Fibroblast of skin of abdomen (primary cell): ENCODE data around the gene DDHD1.
"Not testable (repeated sequence)": the region's sequence is repeated elsewhere in the genome, so short reads cannot be mapped to it uniquely, and the experiment has no call there.

Experiments used
- DNase-seq: peaks from one replicate; pipeline ENCODE4 v3.0.0-alpha.2; 2013

Gene DDHD1

GRCh38 chr14:53106768-53107167, 46.4 kb downstream of the DDHD1 start:
- no peak for DNase-seq

GRCh38 chr14:53103636-53104340, 49.3 kb downstream of the DDHD1 start:
- DNase-seq: no peak

GRCh38 chr14:53093206-53093605, 59.9 kb downstream of the DDHD1 start:
- DNase-seq: peak; percentile 66

DNA sequence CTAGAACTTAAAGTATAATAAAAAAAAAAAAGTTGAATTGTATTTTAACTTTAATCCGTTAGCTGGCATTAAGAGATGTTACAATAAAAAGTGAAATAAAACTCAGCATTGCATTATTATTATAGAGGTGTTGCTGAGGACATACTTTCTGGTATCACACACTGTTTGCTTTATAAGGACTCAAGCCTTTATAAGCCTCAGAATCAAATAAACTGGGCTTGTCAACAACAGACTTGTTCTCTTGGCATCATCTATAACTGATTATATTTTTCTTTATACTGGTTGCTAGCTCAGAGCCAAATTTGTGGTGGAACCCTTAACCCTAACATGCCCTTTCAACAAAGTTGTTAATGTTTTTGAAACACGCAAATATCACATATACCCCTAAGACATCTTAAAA, 62.3 kb downstream of the DDHD1 start:
- DNase-seq: no peak

DNA sequence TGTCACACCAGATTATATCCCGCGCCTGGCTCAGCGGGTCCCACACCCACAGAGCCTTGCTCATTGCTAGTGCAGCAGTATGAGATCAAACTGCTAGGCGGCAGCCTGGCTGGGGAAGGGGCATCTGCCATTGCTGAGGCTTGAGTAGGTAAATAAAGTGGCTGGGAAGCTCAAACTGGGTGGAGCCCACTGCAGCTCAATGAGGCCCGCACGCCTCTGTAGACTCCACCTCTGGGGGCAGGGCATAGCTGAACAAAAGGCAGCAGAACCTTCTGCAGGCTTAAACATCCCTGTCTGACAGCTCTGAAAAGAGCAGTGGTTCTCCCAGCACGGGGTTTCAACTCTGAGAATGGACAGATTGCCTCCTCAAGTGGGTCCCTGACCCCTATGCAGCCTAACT, 68.2 kb downstream of the DDHD1 start:
- DNase-seq: not testable (repeated sequence)

DNA sequence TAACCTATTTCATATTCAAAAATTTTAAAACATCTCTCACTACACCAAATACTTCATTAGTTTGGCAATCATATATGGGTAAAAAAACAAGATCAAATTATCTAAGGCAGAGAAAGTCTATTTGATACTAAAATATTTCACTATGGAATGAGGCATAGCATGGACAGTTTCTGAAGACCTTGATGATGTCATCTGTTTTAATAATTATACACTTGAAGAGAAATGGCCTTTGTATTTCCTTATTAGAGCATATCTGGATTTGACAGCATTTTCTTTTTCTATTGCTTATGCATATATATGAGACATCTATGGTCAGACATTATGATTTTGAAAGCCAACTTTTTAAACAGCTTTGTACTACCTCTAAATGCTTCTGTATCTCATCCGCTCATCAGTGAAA, 88.6 kb downstream of the DDHD1 start:
- DNase-seq: no peak

DNA sequence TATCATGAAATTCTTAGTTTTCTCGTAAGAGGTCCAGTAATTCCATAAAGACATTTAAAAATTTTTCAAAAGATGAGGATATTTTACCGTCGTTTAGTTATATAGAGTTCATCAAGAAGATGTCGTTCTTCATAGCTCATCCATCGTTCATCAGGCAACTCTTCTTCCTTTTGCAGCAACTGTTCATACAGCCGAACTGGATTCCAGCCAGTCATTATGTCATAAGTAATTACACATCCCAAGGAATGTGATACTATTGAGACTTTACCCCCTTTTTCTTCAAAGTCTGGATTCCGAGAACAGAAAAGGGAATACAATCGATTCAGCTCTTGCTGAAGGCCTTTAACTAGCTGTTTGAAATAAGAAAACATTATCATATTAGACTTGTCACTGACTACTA, 90.3 kb downstream of the DDHD1 start:
- DNase-seq: peak; percentile 71

GRCh38 chr14:53060046-53060445, 93.1 kb downstream of the DDHD1 start:
- no peak for DNase-seq

DNA sequence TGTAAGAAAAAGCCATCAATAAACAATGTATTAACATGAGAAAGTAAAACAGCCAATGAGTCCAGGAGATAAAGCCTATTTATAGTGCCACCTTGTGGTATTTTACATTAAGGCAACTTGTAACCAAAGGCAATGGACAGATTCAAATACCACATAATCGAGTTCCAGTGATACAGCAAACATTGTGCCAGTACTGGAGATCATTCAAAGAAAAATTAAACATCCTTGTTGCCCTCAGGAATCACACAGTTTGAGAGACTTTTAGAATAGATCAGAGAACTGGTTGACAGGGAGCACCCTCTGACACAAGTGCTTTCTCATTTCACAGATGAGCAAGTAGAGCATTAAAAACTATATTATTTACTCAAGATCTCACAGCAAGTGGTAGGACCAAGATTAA, 98.1 kb downstream of the DDHD1 start:
- DNase-seq: peak; percentile 57

DNA sequence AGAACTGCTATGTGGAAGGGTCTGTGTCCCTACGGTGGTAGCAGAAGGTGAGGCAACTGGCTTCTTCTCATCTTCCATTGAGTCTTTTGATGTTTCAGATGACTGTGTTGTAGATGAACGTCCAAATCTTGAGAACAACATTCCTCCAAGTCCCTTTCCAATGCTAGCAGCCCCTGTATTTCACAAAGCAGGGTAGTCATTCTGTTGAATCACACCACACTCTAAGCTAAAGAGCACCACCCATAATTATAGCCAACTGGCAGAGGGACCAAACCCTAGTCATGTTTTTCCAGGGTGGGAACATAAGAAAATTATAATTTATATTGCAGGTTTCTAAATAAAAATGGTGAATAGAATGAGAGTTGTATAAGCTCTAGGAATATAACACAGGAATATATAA, 98.7 kb downstream of the DDHD1 start:
- peak; percentile 40 for DNase-seq

DNA sequence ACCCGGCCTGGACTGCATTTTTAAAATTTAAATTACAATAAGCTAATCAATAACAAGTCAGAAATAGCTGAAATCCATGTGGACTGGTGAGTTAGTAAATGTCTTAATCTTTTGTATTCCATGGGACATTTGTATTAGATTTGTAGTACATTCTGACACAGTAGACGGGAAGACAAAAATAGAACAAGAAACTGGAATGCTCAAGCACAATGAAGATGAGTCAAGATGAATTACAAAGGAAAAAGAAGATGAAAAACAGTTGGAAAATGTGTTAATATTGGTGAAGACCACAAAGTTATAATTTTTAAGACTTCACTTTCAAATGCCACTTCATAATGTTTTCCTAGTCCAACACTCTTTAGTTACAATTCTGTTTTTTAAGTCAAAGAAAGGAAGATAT, 104.5 kb downstream of the DDHD1 start:
- peak; percentile 43 for DNase-seq

GRCh38 chr14:53047307-53048069, 105.6 kb downstream of the DDHD1 start:
- DNase-seq: peak; percentile 35

DNA sequence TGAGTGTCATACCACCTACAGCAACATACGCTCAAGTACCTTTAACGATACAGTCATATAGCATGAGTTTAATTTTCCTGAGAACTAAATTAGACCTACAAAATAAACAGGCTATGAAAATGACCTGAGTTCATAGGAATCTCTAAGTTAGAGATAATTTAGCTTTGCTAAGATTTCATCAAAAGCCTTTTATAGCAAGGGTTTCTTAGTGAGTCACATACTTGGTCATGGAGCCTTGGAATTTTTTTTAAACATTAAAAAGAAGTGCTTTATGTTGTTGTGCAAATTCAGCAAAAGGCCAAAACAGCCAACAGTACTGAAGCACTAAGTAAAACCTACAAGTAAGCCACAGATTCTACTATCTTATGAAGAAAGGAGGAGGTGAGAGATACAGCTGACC, 108.6 kb downstream of the DDHD1 start:
- DNase-seq: peak; percentile 74

DNA sequence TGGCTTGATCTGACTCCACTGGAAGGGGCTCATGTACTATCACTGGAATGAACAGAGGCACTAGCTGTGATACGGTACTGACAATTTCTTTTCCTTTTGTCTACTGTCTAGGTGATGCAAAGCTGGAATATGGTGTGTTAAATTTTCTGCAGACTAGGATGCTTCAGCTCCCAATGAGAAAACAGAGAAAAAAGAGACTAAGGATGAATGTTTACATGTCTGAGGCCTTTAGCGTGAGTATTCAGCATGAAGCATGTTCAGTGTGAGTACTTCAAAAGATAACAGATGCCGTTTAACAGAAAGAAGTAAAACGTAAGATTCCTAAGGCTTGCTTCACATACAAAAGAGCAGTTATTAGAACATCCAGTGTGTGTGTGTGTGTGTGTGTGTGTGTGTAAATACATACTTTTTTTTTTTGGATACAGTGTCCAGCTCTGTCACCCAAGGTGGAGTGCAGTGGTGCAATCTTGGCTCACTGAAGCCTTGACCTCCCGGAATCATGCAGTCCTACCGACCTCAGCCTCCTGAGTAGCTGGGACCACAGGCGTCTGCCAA, 110.0 kb downstream of the DDHD1 start:
- DNase-seq: no peak

GRCh38 chr14:53042480-53042879, 110.6 kb downstream of the DDHD1 start:
- no peak for DNase-seq

DNA sequence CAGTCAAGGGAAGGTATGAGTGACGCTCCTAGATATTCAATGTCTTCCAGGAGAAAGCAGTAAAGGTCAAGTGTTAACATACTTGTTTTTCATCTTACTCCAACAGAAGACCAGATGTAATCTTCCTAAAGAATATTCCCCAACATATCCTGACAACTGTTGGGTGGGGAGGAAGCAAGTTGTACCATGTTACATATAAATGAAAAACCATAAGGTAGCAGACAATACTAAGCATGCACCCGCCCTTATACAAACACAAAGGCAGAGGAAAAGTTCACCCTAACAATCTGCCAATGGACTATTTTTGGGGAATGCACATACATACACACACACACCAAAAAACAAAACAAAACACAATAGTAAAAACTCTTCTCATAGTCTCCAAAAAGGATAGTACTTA, 112.1 kb downstream of the DDHD1 start:
- no peak for DNase-seq

- DNase-seq: no peak
These were observed 114.5 kb downstream of the DDHD1 start for GRCh38 chr14:53038629-53039028.

- DNase-seq: no peak
These were observed 116.1 kb downstream of the DDHD1 start for GRCh38 chr14:53037016-53037415.

- peak; percentile 49 for DNase-seq
These were observed 117.5 kb downstream of the DDHD1 start for GRCh38 chr14:53035336-53036210.

DNA sequence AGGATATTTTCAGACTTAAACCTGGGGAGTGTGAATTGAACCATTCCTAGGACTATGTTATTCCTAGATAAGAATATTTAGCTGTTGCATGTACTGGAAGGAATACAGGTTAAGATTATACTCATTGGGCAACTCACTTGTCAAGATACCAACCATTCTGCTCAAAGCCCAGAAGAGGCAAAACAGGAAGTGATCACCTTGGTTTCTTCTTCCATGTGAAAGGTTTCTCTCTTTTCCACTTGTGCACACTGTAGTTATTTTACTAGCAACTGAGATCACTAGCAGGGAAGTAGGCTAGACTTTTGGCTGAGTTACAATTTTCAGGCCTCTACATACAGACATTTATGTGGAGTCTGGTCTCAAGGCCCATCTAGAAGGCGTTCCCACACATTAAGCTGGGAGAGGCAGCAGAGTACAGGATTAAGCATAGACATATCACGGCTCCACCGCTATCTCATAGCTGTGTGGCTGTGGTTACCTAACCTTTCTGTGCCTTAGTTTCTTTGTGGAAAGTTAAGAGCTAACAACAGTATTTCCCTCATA, 118.4 kb downstream of the DDHD1 start:
- DNase-seq: no peak

GRCh38 chr14:53034036-53034435, 119.1 kb downstream of the DDHD1 start:
- DNase-seq: no peak

GRCh38 chr14:53032838-53033390, 120.2 kb downstream of the DDHD1 start:
- no peak for DNase-seq
